Measurements from ENCODE around the gene PIP5KL1.

GRCh38 chr9:127972236-127972871 lies 41.8 kb upstream of the PIP5KL1 start:
- TF ChIP-seq CTCF (IDR thresholded peaks at IDR 0.05; ENCODE audit: poor library complexity) (no peak), EZH2phosphoT487 (IDR thresholded peaks at IDR 0.05; ENCODE audit: low read depth, severe bottlenecking, unreplicated experiment) (no peak)
